HG03558 (cell line): Measurements from ENCODE around the gene DCAF16.

Experiments used
- ATAC-seq: cut with Tn5 transposase; IDR thresholded peaks from one replicate; pipeline ENCODE4 v1.9.1; 2021; ENCODE audit warnings: moderate number of reproducible peaks; ENCODE audit not compliant: unreplicated experiment; ENCODE audit errors: extremely low read depth

DCAF16 gene

DNA sequence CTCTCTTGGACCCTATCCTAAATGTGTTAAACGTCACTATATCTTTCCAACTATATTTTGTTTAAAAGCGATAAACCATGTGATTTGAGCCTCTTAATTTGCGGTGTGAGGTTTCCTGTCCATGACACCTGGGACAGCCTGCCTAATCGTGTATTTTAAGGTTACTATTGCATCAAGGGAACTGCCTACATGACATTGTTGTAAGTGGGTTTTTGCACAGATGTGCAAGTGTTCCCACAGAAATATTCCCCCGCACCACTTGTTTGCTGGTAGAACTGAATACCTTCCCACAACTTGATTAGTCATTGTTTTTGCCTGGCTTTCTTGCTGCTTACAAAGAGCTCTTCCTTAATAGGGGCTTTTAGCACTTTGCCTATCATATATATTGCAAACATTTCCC is 24.0 kb downstream of the DCAF16 start:
- ATAC-seq = no peak

- ATAC-seq = no peak
These were observed 24.7 kb downstream of the DCAF16 start for GRCh38 chr4:17785858-17786257.

DNA sequence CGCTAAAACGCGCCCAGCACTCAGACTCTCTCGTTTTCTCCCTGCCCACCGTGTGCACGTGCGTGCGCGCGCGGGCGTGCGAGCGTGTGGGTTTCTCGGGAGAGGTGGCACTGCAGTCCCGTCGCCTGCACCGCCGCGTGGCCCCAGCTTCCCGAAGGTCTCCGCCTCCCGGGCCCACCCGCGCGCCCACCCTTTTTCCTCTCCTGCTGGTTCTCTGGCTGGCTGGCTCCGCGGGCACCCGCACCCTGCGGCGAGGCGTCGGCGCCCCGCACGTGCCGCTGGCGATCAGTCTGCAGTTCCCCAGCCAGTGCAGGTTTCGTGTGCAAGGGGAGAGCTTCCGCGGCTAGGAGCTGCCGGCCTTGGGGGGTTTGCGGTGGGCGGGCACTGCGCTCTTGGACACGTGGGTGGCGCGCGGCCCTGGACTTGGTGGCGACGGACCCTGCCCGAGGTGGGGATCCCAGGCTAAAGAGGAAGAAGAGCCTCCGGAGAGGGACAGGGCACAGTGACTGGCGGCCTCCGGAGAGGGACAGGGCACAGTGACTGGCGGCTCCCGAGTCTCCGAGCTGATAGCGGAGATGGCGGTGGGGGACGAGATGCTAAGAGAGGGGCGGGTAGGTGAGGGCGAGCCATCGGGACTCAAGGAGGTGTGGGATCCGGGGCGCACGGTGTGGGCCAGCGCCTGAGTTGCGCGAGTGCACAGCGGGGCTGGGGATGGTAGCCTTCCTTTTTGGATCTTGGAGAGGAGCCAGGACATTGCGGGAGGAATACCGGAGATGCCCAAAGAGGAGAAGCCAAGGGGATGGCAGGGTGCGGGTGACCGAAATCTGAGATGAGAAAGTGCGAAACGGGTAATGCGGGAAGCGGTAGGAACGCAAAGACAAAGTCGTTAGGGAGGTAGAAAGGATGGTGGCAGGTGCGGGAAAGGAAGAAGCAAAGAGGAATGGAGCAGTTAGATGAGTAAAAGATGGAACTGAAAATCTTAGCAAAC is 29.0 kb downstream of the DCAF16 start, which contains the start of gene FAM184B:
TSS of gene FAM184B (minus strand) at position 322 of the 988 bp plus-strand sequence. CDS start 322 bp downstream, outside the sequence.
- ATAC-seq = no peak

DNA sequence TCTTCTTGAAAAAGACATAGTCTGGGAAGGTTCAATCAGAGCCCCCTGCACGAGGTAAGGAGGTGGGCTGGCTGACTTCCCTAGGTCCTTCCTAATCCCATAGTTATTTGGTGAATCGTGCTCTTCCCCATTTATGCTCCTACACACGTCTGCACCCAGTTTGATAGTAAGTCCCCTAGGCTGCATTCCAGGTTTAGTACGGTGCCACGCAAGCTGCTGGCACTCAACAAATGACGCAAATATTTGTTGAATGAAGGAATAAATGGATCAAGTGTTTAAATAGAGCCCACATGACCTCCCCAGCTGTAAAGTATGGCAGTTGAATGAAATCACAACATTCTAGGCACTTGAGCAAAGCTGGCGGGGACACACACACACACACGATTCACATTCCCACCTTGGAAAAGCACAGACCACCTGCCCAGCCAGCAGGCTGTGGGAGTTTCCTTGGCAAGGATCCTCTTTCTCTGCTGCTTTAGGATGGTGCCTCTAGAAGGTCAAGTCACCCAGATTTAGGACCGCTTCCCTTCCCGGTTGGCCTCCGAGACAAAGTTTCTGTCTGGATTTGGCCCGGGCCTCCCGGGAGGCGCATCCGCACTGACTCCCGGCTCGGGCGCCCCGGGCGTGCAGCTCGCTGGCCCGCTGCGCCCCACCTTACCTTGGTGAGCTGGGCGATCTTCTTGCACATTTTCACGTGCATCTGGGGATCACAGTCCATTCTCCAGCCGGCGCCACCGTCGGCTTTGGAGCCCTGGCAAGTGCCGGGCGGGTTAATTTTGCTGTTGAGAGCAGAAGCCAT is 29.9 kb downstream of the DCAF16 start:
- no peak for ATAC-seq

DNA sequence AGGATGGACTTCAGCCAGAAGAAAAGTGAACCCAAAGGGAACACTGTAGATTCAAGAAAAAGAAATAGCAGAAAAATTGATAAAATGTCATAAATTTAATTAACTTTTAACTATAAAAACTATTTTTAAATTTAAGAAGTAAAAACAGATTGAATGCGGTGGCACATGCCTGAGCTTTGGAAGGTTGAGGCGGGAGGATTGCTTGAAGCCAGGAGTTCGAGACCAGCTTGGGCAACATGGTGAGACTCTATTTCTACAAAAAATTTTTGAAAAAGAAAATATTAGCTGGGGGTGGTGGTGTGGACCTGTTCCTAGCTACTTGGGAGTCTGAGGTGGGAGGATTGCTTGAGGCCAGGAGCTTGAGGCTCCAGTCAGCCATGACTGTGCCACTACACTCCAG is 32.1 kb downstream of the DCAF16 start:
- ATAC-seq = no peak

DNA sequence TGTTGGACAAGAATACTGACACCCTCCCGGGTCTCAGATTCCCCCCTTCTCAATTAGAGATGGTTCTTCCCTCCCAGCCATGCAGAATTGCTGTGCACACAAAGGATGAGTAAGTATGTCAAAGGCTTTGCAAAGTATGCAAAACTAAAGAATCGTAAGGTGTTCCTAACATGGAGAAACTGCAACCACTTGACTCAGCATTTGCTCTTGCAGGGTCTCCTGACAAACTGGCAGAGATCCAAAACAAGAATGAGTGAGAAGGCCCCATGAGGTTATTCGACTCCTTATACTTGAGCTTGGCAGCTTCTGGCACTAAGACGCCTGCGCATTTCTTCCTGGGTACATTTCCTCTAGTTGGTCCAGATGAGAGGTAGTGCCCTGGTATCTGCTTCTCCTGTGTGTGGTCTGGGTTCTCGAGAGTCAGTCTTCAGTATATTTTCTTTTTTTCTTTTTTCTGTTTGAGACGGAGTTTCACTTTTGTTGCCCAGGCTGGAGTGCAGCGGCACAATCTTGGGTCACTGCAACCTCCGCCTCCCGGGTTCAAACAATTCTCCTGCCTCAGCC is 37.3 kb downstream of the DCAF16 start:
- ATAC-seq = no peak

GRCh38 chr4:17771284-17771908 is 39.2 kb downstream of the DCAF16 start:
- no peak for ATAC-seq

GRCh38 chr4:17770845-17771244 is 39.7 kb downstream of the DCAF16 start:
- ATAC-seq = no peak

DNA sequence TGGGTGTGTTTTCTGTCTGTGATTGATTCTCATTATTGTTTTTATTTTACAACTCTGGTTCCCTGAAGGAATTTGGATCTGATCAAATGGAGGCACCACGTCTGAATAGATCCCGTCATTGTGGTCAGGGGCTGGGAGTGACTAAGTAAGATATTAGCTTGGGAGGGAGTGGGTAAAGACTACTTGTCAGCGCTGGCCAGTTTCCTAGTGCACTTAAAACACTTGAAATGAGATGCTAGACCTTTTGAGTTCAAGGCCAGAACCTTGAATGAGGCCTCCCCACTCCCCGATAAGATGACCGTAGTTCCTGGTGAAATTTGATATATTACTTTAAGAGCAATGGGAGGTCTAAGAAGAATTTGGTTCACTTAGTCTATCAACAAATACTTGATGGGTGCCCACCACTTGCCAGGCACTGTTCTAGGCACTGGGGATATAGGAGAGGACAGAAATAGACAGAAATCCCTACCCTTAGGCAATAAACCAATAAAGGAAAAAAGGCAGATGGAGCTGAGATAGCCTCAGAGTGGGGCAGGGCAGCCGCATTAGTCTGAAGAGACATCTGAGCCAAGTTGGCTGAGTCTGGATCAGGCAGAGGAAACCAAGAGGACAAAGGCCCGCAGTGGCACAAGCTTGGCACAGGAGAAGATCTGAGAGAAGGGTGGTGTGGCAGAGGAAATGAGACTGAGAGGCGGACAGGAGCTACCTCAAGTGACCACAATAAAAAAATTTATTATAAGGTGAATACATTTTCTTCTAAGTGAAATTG is 41.0 kb downstream of the DCAF16 start:
- ATAC-seq = no peak

DNA sequence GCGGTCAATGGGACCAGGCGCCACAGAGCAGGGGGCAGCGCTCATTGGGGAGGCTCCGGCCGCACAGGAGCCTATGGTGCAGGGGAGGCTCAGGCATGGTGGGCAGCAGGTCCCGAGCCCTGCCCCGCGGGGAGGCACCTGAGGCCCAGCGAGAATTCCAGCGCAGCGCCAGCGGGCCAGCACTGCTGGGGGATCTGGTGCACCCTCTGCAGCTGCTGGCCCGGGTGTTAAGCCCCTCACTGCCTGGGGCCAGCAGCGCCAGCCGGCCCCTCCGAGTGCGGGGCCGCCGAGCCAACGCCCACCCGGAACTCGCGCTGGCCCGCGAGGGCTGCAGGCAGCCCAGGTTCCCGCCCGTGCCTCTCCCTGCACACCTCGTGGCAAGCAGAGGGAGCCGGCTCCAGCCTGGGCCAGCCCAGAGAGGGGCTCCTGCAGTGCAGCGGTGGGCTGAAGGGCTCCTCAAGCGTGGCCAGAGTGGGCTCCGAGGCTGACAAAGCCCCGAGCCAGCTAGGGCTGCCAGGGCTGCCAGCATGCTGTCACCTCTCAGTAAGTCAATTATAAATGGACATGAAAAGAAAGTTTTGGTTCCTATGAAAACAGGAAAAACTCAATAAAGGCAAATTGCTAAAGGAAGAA is 43.6 kb downstream of the DCAF16 start:
- ATAC-seq = no peak

- no peak for ATAC-seq
These were observed 44.9 kb downstream of the DCAF16 start for GRCh38 chr4:17765514-17766286.

GRCh38 chr4:17763931-17764330 is 46.6 kb downstream of the DCAF16 start:
- no peak for ATAC-seq

GRCh38 chr4:17763416-17763815 is 47.1 kb downstream of the DCAF16 start:
- ATAC-seq = no peak

DNA sequence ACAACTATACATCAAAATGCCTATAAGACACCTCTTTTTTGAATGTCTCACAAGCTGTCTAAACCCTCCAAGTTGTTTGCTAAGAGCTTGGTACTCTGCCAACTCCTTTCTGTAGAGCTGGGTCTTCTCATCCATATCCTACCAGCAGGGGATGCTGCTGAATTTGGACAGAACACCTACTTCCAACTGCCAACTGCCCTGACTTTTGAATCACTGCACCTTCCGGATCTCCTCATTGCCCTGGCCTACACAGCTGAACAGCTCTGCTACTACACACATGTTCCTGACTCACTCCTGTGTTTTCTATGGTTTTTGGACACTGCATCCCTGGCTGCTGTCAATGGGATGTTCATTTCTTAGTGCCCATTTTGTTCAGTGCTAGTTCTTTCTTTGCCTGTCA is 47.8 kb downstream of the DCAF16 start:
- no peak for ATAC-seq

DNA sequence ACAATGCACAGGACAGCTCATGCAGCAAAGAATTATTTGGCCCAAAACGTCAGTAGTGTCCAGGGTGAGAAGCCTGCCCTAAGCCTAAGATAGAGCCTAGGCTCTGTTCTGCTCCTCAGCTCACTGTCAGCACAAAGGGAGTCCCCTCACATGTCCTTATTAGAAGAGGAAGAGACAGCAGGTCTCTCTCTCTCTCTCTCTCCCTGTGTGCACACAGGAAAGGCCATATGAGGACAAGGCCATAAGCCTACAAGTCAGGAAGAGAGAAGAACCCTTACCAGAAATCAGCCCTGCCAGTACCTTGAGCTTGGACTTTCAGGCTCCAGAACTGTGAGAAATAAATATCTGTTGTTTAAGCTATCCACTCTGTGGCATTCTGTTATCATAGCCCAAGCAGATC is 49.5 kb downstream of the DCAF16 start:
- no peak for ATAC-seq

DNA sequence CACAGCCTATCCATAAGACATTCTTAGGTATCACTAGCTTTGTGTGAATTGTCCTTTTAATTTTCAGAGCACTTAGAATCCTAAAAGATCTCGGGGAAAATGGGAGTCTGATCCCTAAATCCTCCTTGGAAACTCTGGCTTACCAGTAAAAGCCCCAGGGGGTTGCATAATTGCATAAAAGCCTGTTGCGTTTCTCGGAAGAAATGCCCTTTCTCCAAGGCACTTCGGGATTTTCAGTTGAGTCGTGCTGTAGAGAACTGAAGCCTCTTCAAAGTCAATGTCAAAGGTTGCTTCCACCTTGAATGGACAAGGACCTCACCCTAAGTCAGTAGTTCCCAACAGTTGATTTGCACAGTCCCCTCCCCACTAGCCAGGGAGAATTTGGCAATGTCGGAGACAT is 49.9 kb downstream of the DCAF16 start:
- no peak for ATAC-seq

- ATAC-seq = no peak
These were observed 52.1 kb downstream of the DCAF16 start for GRCh38 chr4:17758485-17758884.

DNA sequence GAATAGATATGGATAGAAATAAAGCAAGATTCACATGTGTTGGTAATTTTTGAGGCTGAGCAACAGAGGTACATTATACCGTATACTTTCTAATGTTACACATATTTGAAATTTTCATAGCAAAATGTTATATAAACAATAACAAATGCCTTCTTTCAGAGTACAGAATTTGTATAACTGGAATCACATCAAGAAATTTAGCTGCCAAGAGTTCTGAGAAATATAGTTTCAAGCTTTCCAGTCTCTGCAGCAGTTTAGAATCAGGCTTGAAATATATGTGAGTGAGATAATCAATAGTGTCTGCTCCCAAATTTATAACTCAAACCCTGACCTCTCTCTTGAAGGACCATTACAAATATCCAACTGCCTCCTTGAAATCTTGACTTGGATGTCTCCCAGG is 52.9 kb downstream of the DCAF16 start:
- no peak for ATAC-seq
